ENCODE results near the gene ABCD4.
A peak's percentile ranks its signal among the peaks of the same experiment; 100 is the strongest.

The ABCD4 gene

DNA sequence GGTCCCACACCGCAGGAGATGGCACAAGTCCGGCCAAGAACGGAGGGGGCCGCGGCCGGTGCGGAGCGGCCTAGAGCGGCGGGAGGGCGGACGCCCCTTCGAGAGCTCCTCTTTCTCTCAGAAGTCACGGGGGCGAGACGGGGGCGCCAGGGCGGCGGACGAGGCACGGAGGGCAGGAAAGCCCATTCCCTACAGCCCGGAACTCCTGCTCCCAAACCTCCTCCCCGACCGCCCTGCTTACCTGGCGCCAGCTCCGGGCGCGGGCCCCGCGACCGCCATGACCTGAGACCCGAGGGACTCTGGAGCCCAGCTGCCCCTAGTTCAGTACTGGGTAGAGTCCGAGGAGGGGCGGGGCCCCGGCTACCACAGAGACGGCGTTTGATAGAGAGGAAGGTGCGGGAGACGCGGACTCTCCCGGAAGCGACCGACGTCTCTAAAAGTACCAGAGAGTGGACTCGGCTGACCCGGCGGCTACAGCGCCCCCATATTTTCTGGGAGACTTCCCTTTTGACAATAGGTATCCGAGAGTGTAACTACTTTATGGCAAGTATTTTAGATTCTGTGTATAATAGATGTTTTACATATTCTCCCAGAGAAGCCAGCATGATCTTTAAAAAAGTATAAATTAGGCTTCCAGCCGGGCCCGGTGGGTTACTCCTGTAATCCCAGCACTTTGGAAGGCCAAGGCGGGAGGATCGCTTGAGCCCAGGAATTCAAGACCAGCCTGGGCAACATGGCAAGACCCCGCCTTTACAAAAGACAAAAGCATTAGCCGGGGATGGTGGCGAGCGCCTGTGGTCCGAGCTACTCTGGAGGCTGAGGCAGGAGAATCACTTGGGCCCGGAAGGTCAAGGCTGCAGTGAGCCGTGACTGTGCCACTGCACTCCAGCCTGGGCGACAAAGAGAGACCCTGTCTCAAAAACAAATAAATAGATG is at the start of gene ABCD4:
Gene ABCD4 (minus strand): TSS at position 301 of the 936 bp plus-strand sequence. CDS start 22 bp downstream, at position 279.
- TF ChIP-seq, protein P1, sequence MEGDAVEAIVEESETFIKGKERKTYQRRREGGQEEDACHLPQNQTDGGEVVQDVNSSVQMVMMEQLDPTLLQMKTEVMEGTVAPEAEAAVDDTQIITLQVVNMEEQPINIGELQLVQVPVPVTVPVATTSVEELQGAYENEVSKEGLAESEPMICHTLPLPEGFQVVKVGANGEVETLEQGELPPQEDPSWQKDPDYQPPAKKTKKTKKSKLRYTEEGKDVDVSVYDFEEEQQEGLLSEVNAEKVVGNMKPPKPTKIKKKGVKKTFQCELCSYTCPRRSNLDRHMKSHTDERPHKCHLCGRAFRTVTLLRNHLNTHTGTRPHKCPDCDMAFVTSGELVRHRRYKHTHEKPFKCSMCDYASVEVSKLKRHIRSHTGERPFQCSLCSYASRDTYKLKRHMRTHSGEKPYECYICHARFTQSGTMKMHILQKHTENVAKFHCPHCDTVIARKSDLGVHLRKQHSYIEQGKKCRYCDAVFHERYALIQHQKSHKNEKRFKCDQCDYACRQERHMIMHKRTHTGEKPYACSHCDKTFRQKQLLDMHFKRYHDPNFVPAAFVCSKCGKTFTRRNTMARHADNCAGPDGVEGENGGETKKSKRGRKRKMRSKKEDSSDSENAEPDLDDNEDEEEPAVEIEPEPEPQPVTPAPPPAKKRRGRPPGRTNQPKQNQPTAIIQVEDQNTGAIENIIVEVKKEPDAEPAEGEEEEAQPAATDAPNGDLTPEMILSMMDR (IDR thresholded peaks at IDR 0.05; ENCODE audit: unreplicated experiment in 3 of 3), result peak in 2 of 3 experiments; percentile 11 to 42

DNA sequence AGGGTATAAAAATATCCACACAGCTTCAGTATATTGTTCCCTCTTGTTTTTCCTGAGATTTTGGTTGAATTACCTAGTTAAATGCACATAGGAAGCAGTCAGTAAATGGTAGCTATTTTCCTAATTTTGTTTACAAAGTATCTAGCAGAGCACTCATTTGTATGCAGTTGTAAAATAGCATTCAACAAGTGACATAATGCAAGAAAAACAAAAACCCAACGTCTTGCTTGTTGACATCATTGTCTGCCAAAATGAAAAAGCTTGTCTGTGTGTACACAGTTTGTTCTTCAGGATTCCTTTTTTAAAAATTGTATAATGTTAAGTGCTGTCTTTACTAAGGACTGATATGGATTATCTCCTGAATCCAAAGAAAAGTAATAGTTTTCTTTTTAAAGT is 48.2 kb upstream of the ABCD4 start:
- peaks cover 26% of the 10 kb centered on the region for H3K27me3 Mint-ChIP-seq (ENCODE audit: low read depth)
- H3K27ac Mint-ChIP-seq, result no peak overlapping the region
- H3K4me3 Mint-ChIP-seq, result no peak overlapping the region
- H3K36me3 Mint-ChIP-seq (ENCODE audit: low read depth), result no peaks in the 10 kb centered on the region
- no peaks in the 10 kb centered on the region for H3K4me1 Mint-ChIP-seq
- TF ChIP-seq, protein P1 (IDR thresholded peaks at IDR 0.05; ENCODE audit: unreplicated experiment in 3 of 3), result no peak
- H3K9me3 Mint-ChIP-seq, result no peaks in the 10 kb centered on the region

More for the DNA sequence above, at the start of gene ABCD4:
- peak within 1 kb of the TSS; percentile 90 to 94 (median 92) for H3K27ac Mint-ChIP-seq
- H3K9me3 Mint-ChIP-seq, result no peaks in the 10 kb centered on the region
- H3K4me3 Mint-ChIP-seq, result peak within 1 kb of the TSS; percentile 91 to 98 (median 93)
- peaks cover 16% of the 10 kb centered on the region for H3K4me1 Mint-ChIP-seq
- H3K36me3 Mint-ChIP-seq (ENCODE audit: low read depth), result peaks cover 17% of the 10 kb centered on the region
- no peaks in the 10 kb centered on the region for H3K27me3 Mint-ChIP-seq (ENCODE audit: low read depth)

DNA sequence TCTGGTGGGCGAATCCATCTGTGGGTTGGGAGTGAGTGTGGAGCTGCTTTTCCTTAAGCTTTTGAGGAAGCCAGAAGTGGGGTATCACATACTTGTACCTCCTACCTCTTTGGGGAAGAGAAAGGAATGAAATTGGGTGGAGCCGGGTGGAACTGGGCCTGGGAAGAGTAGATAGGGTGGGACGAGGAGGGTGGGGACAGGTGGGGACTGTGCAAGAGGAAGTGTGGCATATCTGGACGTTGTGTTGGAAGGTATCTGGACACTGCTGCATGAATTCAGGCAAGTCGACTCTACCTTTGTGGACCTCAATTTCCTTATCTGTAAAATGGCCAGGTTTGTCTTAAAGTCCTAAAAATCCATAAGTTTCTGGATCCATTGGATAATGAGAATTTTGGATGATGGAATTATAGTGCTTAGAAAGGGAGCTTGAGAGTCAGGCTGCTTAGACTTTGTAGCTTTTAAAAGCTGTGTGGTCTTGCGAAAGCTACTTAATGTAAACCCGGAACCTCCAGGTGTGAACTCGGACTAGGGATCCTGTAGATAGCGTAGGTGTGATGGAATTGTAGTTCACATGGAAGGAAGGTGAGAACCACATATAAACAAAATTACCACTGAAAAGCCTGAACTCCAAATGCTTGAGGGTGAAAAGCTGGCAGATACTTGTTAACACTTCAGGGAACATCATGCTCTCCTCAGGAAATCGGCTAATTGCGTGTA is 47.6 kb upstream of the ABCD4 start:
- no peaks in the 10 kb centered on the region for H3K4me1 Mint-ChIP-seq
- no peak overlapping the region for H3K27ac Mint-ChIP-seq

DNA sequence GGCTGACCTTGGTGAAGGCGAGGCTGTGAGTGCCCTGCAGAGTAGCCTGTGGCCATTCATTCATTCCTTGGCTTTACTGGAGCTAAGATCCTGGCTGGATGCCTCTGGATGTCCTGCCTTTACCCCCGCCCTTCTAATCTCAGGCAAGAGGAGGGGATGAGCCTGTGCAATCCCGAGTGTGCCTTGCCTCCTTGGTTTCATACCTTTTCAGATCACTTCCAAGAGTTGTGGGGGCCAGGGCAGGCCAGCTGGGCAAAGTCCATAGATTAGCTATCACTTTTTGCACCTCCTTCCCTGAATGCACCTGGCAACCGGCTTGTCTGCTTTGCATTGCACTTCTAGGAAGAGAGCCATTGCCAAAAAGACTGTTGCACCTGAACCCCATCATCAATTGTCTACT is 47.0 kb upstream of the ABCD4 start:
- Mint-ChIP-seq H3K4me3 (no peak overlapping the region), H3K36me3 (ENCODE audit: low read depth) (no peaks in the 10 kb centered on the region), H3K27ac (no peak overlapping the region), H3K27me3 (ENCODE audit: low read depth) (peaks cover 26% of the 10 kb centered on the region), H3K4me1 (no peaks in the 10 kb centered on the region), H3K9me3 (no peaks in the 10 kb centered on the region)
- TF ChIP-seq, protein P1 (IDR thresholded peaks at IDR 0.05; ENCODE audit: unreplicated experiment in 3 of 3), result no peak

More for the DNA sequence above, 47.6 kb upstream of the ABCD4 start:
- no peaks in the 10 kb centered on the region for H3K9me3 Mint-ChIP-seq
- H3K4me3 Mint-ChIP-seq, result no peak overlapping the region
- TF ChIP-seq, protein P1 (IDR thresholded peaks at IDR 0.05; ENCODE audit: unreplicated experiment in 3 of 3), result no peak
- peaks cover 26% of the 10 kb centered on the region for H3K27me3 Mint-ChIP-seq (ENCODE audit: low read depth)
- H3K36me3 Mint-ChIP-seq (ENCODE audit: low read depth), result no peaks in the 10 kb centered on the region

- Mint-ChIP-seq H3K27me3 (ENCODE audit: low read depth) (peaks cover 26% of the 10 kb centered on the region), H3K9me3 (no peaks in the 10 kb centered on the region), H3K27ac (no peak overlapping the region), H3K36me3 (ENCODE audit: low read depth) (no peaks in the 10 kb centered on the region), H3K4me3 (no peak overlapping the region), H3K4me1 (no peaks in the 10 kb centered on the region)
- TF ChIP-seq, protein P1 (IDR thresholded peaks at IDR 0.05; ENCODE audit: unreplicated experiment in 3 of 3), result no peak
Observed at GRCh38 chr14:74348735-74349463, 46.2 kb upstream of the ABCD4 start.
